ENCODE results near the gene WDR27. TPM values are rescaled to one million over a fixed set of nuclear protein-coding genes. Genes with fewer than 3 reads are reported as not detected.

WDR27 gene
- polyA plus RNA-seq, 2 of the 4 experiments (the other 2 are of a cell fraction), result 18.9 to 36.1 TPM

GRCh38 chr6:169623343-169623742 lies 78.5 kb downstream of the WDR27 start:
- no peak for FAIRE-seq
- ChIA-PET POLR2A (no interaction called here), CTCF (interaction anchor here (1.0 kb wide), 1 partner anchor 40 kb away, joined by 3 read pairs; no protein-coding TSS in a partner anchor)
- 62% methylated on average over 3 of the region's 7 CpGs for WGBS (ENCODE audit: missing lambda C conversion rate)
- no peak overlapping the region for H3K27ac ChIP-seq
- ATAC-seq, result no peak
- H3K4me2 ChIP-seq, result no peak overlapping the region
- TF ChIP-seq E2F6 (IDR thresholded peaks at IDR 0.05; ENCODE audit: borderline replicate concordance, low read depth), result no peak
- no peak for TF ChIP-seq ZNF302 (CRISPR knock-in tag; IDR thresholded peaks at IDR 0.05)
- no peak for TF ChIP-seq KDM5A (IDR thresholded peaks at IDR 0.05)
- TF ChIP-seq FOXS1 (CRISPR knock-in tag; IDR thresholded peaks at IDR 0.05), result no peak
- no peak for TF ChIP-seq ESRRA (IDR thresholded peaks at IDR 0.05; ENCODE audit: borderline replicate concordance, low read length)
- no peak for TF ChIP-seq HOXA7 (CRISPR knock-in tag; IDR thresholded peaks at IDR 0.05)
- TF ChIP-seq ZFP36 (IDR thresholded peaks at IDR 0.05; ENCODE audit: borderline replicate concordance, partially characterized antibody), result no peak
- TF ChIP-seq REST (IDR thresholded peaks at IDR 0.05), result no peak
- no peak for TF ChIP-seq HES2 (IDR thresholded peaks at IDR 0.05)
- no peak for TF ChIP-seq NR3C1 (IDR thresholded peaks at IDR 0.05)
- no peak for TF ChIP-seq FOSB (CRISPR knock-in tag; IDR thresholded peaks at IDR 0.05)
- peaks cover 26% of the 10 kb centered on the region for H3K4me1 ChIP-seq
- no peak for DNase-seq (ENCODE audit: low read depth in 1 of 2, low spot score in 1 of 2)
- no peak overlapping the region for H3K4me3 ChIP-seq
- no peaks in the 10 kb centered on the region for H3K9me3 ChIP-seq

GRCh38 chr6:169622618-169623017 lies 79.2 kb downstream of the WDR27 start:
- FAIRE-seq (no peak), ATAC-seq (no peak), DNase-seq (ENCODE audit: low read depth in 1 of 2, low spot score in 1 of 2) (no peak)
- CTCF ChIA-PET, result no interaction called here
- Histone ChIP-seq H3K4me3 (no peak overlapping the region), H3K4me2 (no peak overlapping the region), H3K4me1 (peaks cover 27% of the 10 kb centered on the region), H3K9me3 (no peaks in the 10 kb centered on the region), H3K27ac (no peak overlapping the region)
- no peak for TF ChIP-seq JUNB (IDR thresholded peaks at IDR 0.05)
- TF ChIP-seq BCL3 (IDR thresholded peaks at IDR 0.05), result no peak
- no peak for TF ChIP-seq NFE2L2 (conservative IDR thresholded peaks at IDR 0.05; ENCODE audit: low read length)
- no peak for TF ChIP-seq ELK1 (IDR thresholded peaks at IDR 0.05; ENCODE audit: low read depth, low read length)
- TF ChIP-seq MAX (IDR thresholded peaks at IDR 0.05), result no peak
- TF ChIP-seq CBX8 (IDR thresholded peaks at IDR 0.05), result no peak
- TF ChIP-seq JUN (IDR thresholded peaks at IDR 0.05), result no peak
- no peak for TF ChIP-seq HOXA7 (CRISPR knock-in tag; IDR thresholded peaks at IDR 0.05)
- no peak for TF ChIP-seq SREBF2 (IDR thresholded peaks at IDR 0.05)
- TF ChIP-seq EHMT2 (IDR thresholded peaks at IDR 0.05; ENCODE audit: low read depth), result no peak
- no peak for TF ChIP-seq BHLHE40 (IDR thresholded peaks at IDR 0.05; ENCODE audit: low read depth, low read length)
- TF ChIP-seq TP53 (CRISPR knock-in tag; IDR thresholded peaks at IDR 0.05), result no peak
- no peak for TF ChIP-seq HMGXB4 (CRISPR knock-in tag; IDR thresholded peaks at IDR 0.05; ENCODE audit: borderline replicate concordance)
- WGBS (ENCODE audit: missing lambda C conversion rate), result 80% methylated on average over 6 of the region's 6 CpGs
- POLR2A ChIA-PET, result no interaction called here
